ENCODE data around the gene PAN2.
A peak's percentile ranks its signal among the peaks of the same experiment; 100 is the strongest.

The PAN2 gene

GRCh38 chr12:56266693-56267442, 66.9 kb downstream of the PAN2 start, which contains the start of gene COQ10A:
TSS of gene COQ10A (plus strand) at chr12:56266942. CDS start at chr12:56267119, 177 bp downstream.
- Histone ChIP-seq H3K4me1 (ENCODE audit: insufficient read depth, insufficient read length) (no peaks in the 10 kb centered on the region), H3K9ac (ENCODE audit: insufficient read length, low read depth) (peak within 1 kb of the TSS; percentile 91), H3K36me3 (ENCODE audit: insufficient read depth, insufficient read length, low read length) (peaks cover 27% of the 10 kb centered on the region), H3K9me3 (ENCODE audit: insufficient read depth, low read length) (no peaks in the 10 kb centered on the region), H3K4me3 (ENCODE audit: insufficient read length, low read depth) (peak within 1 kb of the TSS; percentile 86), H3K27me3 (ENCODE audit: insufficient read depth, insufficient read length) (no peaks in the 10 kb centered on the region)
- TF ChIP-seq ZNF274 (IDR thresholded peaks at IDR 0.05; ENCODE audit: low read depth, low read length) (no peak), YY1 (IDR thresholded peaks at IDR 0.05; ENCODE audit: insufficient read depth, insufficient read length) (no peak), SUZ12 (IDR thresholded peaks at IDR 0.05; ENCODE audit: extremely low read depth, insufficient read depth, insufficient read length) (no peak)
- DNase-seq (ENCODE audit: low read depth, low spot score), result peak; percentile 84

Measured in NT2/D1 (cell line).